Measurements from ENCODE around the gene CALN1.
"Not testable (repeated sequence)": the region's sequence is repeated elsewhere in the genome, so short reads cannot be mapped to it uniquely, and the experiment has no call there.

The CALN1 gene

GRCh38 chr7:72412121-72412618 lies at the start of gene CALN1:
Gene CALN1 (minus strand): TSS chr7:72412338.
- DNase-seq: not testable (repeated sequence)

- DNase-seq: no peak
These were observed 41.3 kb upstream of the CALN1 start for GRCh38 chr7:72453471-72453870.

- DNase-seq: no peak
These were observed 35.5 kb upstream of the CALN1 start for GRCh38 chr7:72447465-72448204.

- no peak for DNase-seq
These were observed 34.7 kb upstream of the CALN1 start for GRCh38 chr7:72446591-72447462.

- DNase-seq: no peak
These were observed 34.0 kb upstream of the CALN1 start for GRCh38 chr7:72446131-72446530.

- no peak for DNase-seq
These were observed 33.4 kb upstream of the CALN1 start for GRCh38 chr7:72445580-72445979.

- no peak for DNase-seq
These were observed 32.9 kb upstream of the CALN1 start for GRCh38 chr7:72445075-72445474.

GRCh38 chr7:72444026-72444776 lies 32.1 kb upstream of the CALN1 start:
- no peak for DNase-seq

- no peak for DNase-seq
These were observed 29.7 kb upstream of the CALN1 start for GRCh38 chr7:72441791-72442190.

GRCh38 chr7:72438491-72438890 lies 26.4 kb upstream of the CALN1 start:
- no peak for DNase-seq

GRCh38 chr7:72437610-72438009 lies 25.5 kb upstream of the CALN1 start:
- no peak for DNase-seq

- DNase-seq: no peak
These were observed 25.0 kb upstream of the CALN1 start for GRCh38 chr7:72437061-72437585.

- DNase-seq: no peak
These were observed 23.9 kb upstream of the CALN1 start for GRCh38 chr7:72435925-72436480.

- DNase-seq: no peak
These were observed 23.2 kb upstream of the CALN1 start for GRCh38 chr7:72435366-72435765.

GRCh38 chr7:72430531-72430930 lies 18.4 kb upstream of the CALN1 start:
- DNase-seq: no peak

- DNase-seq: no peak
These were observed 17.2 kb upstream of the CALN1 start for GRCh38 chr7:72429316-72429715.

GRCh38 chr7:72416846-72417245 lies 4.7 kb upstream of the CALN1 start:
- no peak for DNase-seq

GRCh38 chr7:72415586-72415985 lies 3.4 kb upstream of the CALN1 start:
- DNase-seq: no peak

- DNase-seq: no peak
These were observed 1.7 kb upstream of the CALN1 start for GRCh38 chr7:72413886-72414285.

- no peak for DNase-seq
These were observed 1.2 kb upstream of the CALN1 start for GRCh38 chr7:72413290-72413689.

- DNase-seq: no peak
These were observed 719 bp downstream of the CALN1 start for GRCh38 chr7:72411419-72411818.

- DNase-seq: no peak
These were observed 2.5 kb downstream of the CALN1 start for GRCh38 chr7:72409638-72410015.

All from NCI-H510A treated with DMSO at 0.1 percent for 48 hours (cell line).